ENCODE data around the gene NAGPA. TPM values are rescaled to one million over a fixed set of nuclear protein-coding genes. Genes with fewer than 3 reads are reported as not detected.

NAGPA gene
- total RNA-seq, 1 donor from 2014 or later, result 9.0 TPM

- no peak for DNase-seq (ENCODE audit: low spot score)
Measured at GRCh38 chr16:5003211-5003610, 30.5 kb downstream of the NAGPA start.

DNA sequence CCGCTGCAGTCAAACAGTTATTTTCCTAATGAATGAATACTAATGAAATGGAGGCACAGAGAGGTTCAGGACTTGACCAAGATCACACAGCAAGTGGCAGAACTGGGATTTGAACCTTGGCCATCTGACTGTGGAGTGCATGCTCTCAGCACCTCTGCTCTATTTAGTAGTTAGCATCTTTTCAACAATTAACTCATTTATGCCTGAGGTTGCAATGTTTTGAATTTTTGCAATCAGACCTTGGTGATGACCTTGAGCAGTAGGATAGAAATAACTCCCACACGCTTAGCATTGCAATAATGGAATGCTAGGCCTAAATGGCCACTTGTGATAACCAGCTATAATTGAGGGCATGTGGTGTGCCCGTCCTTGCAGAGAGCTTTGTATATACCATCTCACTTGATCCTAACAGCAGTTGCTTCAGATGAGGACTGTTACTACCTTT, 31.0 kb downstream of the NAGPA start:
- DNase-seq (ENCODE audit: low spot score), result no peak

DNA sequence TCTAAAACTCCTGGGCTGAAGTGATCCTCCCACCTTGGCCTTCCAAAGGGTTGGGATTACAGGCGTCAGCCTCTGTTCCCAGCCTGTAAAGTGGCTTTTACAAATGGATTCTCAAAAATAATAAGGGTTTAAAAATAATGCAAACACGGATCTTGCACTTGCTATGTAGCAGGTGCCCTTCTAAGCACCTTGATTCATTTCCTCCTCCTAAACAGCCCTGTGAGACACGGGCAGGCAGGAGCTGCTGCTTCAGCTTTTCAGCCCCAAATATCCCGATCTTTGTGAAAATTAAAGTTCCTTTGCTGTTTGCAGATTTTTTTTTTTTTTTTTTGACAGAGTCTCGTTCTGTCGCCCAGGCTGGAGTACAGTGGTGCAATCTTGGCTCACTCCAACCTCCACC, 31.7 kb downstream of the NAGPA start:
- no peak for DNase-seq (ENCODE audit: low spot score)

DNA sequence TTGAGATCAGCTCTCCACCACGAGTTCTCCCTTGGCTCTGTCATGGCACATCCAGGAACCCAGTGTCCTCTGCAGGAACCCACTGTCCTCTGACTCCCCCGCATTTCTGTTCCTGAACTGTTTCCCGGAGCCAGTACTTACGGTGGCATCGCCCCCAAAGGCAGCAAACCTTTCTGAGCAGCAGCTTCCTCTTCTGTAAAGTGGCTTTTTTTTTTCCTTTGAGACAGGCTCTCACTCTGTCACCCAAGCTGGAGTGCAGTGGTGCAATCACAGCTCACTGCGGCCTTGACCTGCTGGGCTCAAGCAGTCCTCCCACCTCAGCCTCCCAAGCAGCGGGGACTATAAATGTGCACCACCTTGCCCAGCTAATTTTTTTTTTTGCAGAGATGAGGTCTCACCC, 32.2 kb downstream of the NAGPA start:
- DNase-seq (ENCODE audit: low spot score), result no peak

- DNase-seq (ENCODE audit: low spot score), result no peak
Measured at GRCh38 chr16:5000573-5001001, 33.1 kb downstream of the NAGPA start.

DNA sequence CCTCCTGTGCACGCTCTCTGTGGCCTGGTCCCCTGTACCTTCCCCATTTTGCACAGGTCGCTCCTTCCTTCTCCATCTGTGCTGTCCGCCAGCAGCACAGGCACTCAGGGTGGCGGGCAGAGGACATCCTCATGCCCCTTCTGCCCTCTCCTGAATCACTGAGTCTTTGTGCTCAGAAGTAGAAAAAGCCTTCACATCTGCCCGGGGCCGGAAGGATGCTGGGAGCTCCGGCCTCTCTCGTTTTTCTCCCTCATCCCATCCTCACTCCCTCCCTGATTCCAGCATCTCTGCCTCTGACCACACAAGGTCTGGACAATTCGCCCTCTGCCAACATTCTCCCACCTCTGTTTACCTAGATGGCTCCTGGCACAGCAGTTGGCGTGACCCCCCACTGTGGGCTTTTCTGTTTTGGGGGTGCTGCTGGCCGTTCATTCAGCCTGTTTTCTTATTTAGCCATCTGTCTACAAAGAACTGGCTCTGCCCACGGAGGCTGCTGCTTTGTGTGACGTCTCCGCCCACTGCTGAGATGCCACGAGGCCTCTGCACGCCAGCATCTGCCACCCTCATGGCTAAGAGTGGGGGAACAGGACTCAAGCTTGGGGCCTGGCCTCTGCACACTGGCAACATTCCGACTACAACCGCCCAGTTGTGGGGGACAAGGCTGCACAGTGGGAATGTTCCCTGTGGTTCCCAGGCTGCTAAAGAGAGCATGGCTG, 38.9 kb downstream of the NAGPA start:
- DNase-seq (ENCODE audit: low spot score), result no peak

- DNase-seq (ENCODE audit: low spot score), result no peak
Measured at GRCh38 chr16:4991754-4992153, 42.0 kb downstream of the NAGPA start.

- no peak for DNase-seq (ENCODE audit: low spot score)
Measured at GRCh38 chr16:4990415-4990814, 43.3 kb downstream of the NAGPA start.

GRCh38 chr16:4989391-4990006, 44.2 kb downstream of the NAGPA start:
- DNase-seq (ENCODE audit: low spot score), result no peak

- DNase-seq (ENCODE audit: low spot score), result no peak
Measured at GRCh38 chr16:4988647-4989046, 45.1 kb downstream of the NAGPA start.

GRCh38 chr16:4987580-4988374, 46.0 kb downstream of the NAGPA start:
- no peak for DNase-seq (ENCODE audit: low spot score)

GRCh38 chr16:4987250-4987579, 46.5 kb downstream of the NAGPA start:
- DNase-seq (ENCODE audit: low spot score), result no peak

- no peak for DNase-seq (ENCODE audit: low spot score)
Measured at GRCh38 chr16:4984174-4984990, 49.4 kb downstream of the NAGPA start.

DNA sequence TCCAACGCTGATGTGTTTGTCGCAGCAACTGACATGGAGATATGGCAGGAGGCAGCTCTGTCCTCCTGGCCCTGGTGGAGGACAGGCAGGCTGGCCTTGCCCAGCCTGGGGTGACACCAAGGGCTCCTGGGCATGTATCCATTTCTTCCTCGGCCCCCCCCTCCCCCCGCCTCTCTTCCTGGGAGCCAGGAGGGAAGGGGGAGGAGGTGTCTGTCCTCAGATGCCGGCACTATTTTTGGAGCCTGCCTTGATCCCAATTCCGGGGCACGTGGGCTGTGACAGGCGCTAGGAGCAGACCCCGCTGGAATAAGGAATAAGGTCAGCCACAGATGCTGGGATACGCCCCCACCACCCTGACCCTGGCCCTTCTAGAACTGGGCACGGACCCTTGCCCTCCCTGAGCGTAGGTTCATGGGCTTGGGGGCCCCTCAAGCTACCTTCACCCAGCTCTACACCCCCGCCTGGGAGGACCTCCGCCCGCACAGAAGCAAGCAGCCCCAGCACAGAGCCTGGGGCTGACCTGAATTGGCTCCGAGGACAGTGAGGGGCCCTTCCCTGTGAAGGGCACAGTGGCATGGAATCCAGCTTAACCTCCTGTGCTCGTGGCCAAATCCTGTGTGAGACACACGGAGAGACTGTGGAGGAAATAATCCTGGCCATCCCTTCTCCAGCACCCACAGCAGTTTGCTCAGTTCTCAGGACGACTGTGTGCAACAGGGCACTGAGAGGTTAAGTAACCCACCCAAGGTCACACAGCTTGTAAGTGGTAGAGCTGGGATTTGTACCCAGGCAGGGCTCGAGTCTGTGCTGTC, 51.5 kb downstream of the NAGPA start:
- DNase-seq (ENCODE audit: low spot score), result no peak

DNA sequence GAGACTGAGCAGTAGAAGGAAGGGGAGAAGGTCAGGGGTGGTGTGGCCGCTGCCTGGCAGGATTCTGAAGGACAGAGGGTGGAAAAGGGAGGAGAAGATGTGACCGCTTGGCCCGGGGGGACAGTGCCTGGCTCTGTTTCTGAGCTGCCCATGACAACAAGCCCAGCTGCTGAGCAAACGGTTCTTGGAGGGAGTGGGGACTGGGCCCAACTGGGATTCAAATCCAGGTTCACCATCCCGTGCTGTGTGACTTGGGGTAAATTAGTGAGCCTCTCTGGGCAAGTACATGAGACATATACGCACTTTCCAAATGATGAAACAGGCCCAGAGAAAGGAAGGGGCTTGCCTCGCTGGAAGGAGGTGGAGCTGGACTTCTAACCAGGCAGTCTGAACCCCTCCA, 52.3 kb downstream of the NAGPA start:
- no peak for DNase-seq (ENCODE audit: low spot score)

- no peak for DNase-seq (ENCODE audit: low spot score)
Measured at GRCh38 chr16:4980691-4981090, 53.0 kb downstream of the NAGPA start.

DNA sequence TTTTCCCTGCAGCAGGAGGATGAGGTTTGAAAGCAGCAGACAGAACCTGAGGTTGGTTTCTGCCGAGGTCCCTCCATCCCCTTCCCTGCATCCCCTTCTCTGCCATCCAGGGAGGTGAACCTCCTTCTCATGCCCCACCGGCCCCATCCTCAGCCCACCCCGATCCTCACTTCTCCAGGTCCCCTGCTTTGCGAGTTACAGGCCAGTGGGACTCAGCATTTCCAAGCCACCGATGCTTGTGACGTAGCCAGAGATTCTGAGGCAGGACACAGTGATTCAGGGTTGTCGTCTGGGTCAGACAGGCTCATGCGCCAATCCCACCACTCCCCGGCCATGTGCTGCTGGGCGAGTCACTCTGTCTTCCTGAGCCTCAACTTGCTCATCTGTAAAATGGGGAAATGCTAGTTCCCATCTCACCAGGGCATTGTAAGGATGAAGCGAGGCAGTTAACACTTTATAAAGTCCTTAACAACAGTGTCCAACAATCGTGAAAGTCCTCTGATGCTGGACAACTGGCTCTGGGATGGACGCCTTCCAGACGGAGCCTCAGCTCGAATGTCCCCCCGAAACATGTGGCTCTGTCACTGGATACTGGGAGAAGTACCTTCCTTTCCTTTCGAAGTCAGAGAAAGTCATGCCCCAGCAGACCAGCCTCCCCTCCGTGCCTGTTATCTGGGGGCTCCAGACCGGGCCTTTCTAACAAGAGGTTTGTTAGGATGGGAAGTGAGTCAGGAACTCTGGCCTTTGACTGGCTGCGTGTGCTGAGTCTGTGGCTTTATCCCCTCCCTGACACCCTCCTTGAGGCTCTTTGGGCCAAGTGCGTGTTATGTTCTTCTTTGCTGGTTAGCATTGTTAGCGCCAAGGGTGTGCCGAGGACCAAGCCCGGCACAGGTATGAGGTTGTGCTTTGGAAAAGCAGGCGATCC, 53.7 kb downstream of the NAGPA start:
- no peak for DNase-seq (ENCODE audit: low spot score)

GRCh38 chr16:4979164-4979563, 54.6 kb downstream of the NAGPA start:
- DNase-seq (ENCODE audit: low spot score), result no peak

GRCh38 chr16:4976611-4977145, 57.1 kb downstream of the NAGPA start:
- DNase-seq (ENCODE audit: low spot score), result no peak

DNA sequence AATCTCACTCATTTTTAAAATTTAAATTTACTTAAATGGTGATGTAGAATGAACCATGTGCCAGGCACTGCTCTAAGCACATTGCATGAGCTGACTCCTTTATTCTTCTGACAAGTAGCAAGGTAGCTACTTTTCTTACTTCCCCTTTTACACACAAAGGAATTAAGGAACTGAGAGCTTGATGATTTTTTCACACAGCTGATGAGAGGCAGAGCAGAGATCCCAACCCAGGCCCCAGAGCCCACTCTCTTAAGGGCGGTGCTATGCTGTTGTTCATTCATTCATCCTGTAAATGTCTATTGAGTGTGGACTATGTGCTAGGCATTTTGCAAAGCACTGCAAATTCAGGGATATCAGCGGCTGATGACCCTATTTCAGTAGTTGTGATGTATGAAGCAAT, 57.7 kb downstream of the NAGPA start:
- DNase-seq (ENCODE audit: low spot score), result no peak

All from ureter (tissue), 1 donor.